Keratinocyte (primary cell): ENCODE measurements around the gene CDC14A. TPM values are rescaled to one million over a fixed set of nuclear protein-coding genes. Genes with fewer than 3 reads are reported as not detected.

Experiments used
- DNase-seq: peaks from one replicate; pipeline ENCODE4 v3.0.0-alpha.2; 2011; ENCODE audit warnings: low read depth, missing footprints, low spot score
- FAIRE-seq: peaks from 2 replicates; lab custom pipeline; 2011; peaks lifted over from hg19 to GRCh38; lab: Jason Lieb, UNC
- H2AFZ ChIP-seq: 2 replicates; pipeline ENCODE4 v1.6.0; 2012; ENCODE audit warnings: low read length, control low read depth, inconsistent platforms; ENCODE audit not compliant: control insufficient read depth
- H3K27ac ChIP-seq: 2 replicates; pipeline ENCODE4 v1.5.1; 2011; ENCODE audit warnings: low read length; ENCODE audit not compliant: control insufficient read depth, insufficient read depth
- H3K27me3 ChIP-seq: 3 replicates; pipeline ENCODE4 v1.6.0; 2011; ENCODE audit warnings: low read length; ENCODE audit not compliant: control insufficient read depth, insufficient read depth; ENCODE audit errors: extremely low read depth
- H3K36me3 ChIP-seq, 2 experiments: 2 replicates in 1 of 2; 3 replicates in 1 of 2; pipeline ENCODE4 v1.5.1; 2011; ENCODE audit warnings: low read length in 2 of 2, mild to moderate bottlenecking in 1 of 2; ENCODE audit not compliant: control insufficient read depth in 2 of 2, insufficient read depth in 2 of 2; ENCODE audit errors: extremely low read depth in 1 of 2
- H3K4me1 ChIP-seq: 3 replicates; pipeline ENCODE4 v1.5.1; 2011; ENCODE audit warnings: low read length; ENCODE audit not compliant: control insufficient read depth, insufficient read depth; ENCODE audit errors: extremely low read depth
- H3K4me2 ChIP-seq: 3 replicates; pipeline ENCODE4 v1.6.0; 2011; ENCODE audit warnings: low read depth, low read length; ENCODE audit not compliant: control insufficient read depth, insufficient read depth; ENCODE audit errors: extremely low read depth
- H3K4me3 ChIP-seq, 3 experiments: fragments of 200-600 bp in 1 of 3; sonication (generic) in 1 of 3; 2 replicates in 2 of 3; 3 replicates in 1 of 3; pipeline ENCODE4 v1.5.1; 2011 to 2016; ENCODE audit warnings: low read length in 3 of 3, mild to moderate bottlenecking in 3 of 3, control low read depth in 2 of 3, inconsistent platforms in 1 of 3, low read depth in 1 of 3, mixed read lengths in 1 of 3, mixed run types in 1 of 3, moderate library complexity in 1 of 3; ENCODE audit not compliant: control insufficient read depth in 2 of 3, insufficient read depth in 2 of 3; ENCODE audit errors: extremely low read depth in 1 of 3
- H3K79me2 ChIP-seq: 2 replicates; pipeline ENCODE4 v1.6.0; 2012; ENCODE audit warnings: low read length; ENCODE audit not compliant: control insufficient read depth, insufficient read depth
- H3K9ac ChIP-seq: 3 replicates; pipeline ENCODE4 v1.6.0; 2011; ENCODE audit warnings: low read length; ENCODE audit not compliant: control insufficient read depth, insufficient read depth; ENCODE audit errors: extremely low read depth
- H3K9me1 ChIP-seq: 3 replicates; pipeline ENCODE4 v1.6.0; 2011; ENCODE audit warnings: low read length; ENCODE audit not compliant: control insufficient read depth, insufficient read depth; ENCODE audit errors: extremely low read depth
- H3K9me3 ChIP-seq: 2 replicates; pipeline ENCODE4 v1.5.1; 2012; ENCODE audit warnings: low read depth, low read length; ENCODE audit not compliant: control insufficient read depth
- H4K20me1 ChIP-seq: 3 replicates; pipeline ENCODE4 v1.6.0; 2011; ENCODE audit warnings: low read length; ENCODE audit not compliant: control insufficient read depth, insufficient read depth; ENCODE audit errors: extremely low read depth
- CTCF ChIP-seq, 3 experiments: IDR thresholded peaks in 1 of 3; conservative IDR thresholded peaks in 1 of 3; optimal IDR thresholded peaks in 1 of 3; 2 replicates in 2 of 3; 3 replicates in 1 of 3; pipeline versions ENCODE3 to v1.5.1; 2011; ENCODE audit warnings: low read length in 3 of 3, mild to moderate bottlenecking in 3 of 3, moderate library complexity in 2 of 3, control low read depth in 1 of 3, inconsistent platforms in 1 of 3; ENCODE audit not compliant: insufficient read depth in 2 of 3; ENCODE audit errors: extremely low read depth in 1 of 3
- EZH2 ChIP-seq: IDR thresholded peaks from one replicate; pipeline ENCODE4 v1.6.1; 2012; ENCODE audit warnings: inconsistent platforms, mild to moderate bottlenecking, low read length, moderate library complexity
- dilution Hi-C: fragments of 300-500 bp; cut with MboI; formaldehyde crosslinking; loops from one replicate; pipeline ENCODE4 v1.7.0; 2020; ENCODE audit warnings: low sequenced_read_pairs; ENCODE audit not compliant: extremely low pct_ligation_motif_present
- polyA plus RNA-seq, 5 experiments: library from polyadenylated mRNA; depleted of rRNA in 3 of 5; stranded (reverse) in 3 of 5; stranded (forward) in 1 of 5; unstranded in 1 of 5; fragments of >200 nt; gene quantifications; 1 replicate in 1 of 5; 2 replicates in 3 of 5; 3 replicates in 1 of 5; pipeline versions ENCODE4 v1.2.1 to v1.2.3, GENCODE V29; 2011 to 2012; ENCODE audit warnings: missing spikeins in 2 of 5, low read depth in 1 of 5, low replicate concordance in 1 of 5

Gene CDC14A
- polyA plus RNA-seq, 1 donor (not counting 4 experiments of a cell fraction or from before 2014, with no cell fraction given): 2.2 TPM

GRCh38 chr1:100394285-100394684 lies 42.0 kb downstream of the CDC14A start:
- no peaks in the 10 kb centered on the region for H3K9me1 ChIP-seq
- DNase-seq: no peak
- no peaks in the 10 kb centered on the region for H3K27me3 ChIP-seq
- H3K79me2 ChIP-seq: no peaks in the 10 kb centered on the region
- dilution Hi-C loops: no loop called here
- H2AFZ ChIP-seq: no peak overlapping the region
- no peaks in the 10 kb centered on the region for H3K36me3 ChIP-seq
- H3K4me2 ChIP-seq: no peak overlapping the region
- no peaks in the 10 kb centered on the region for H4K20me1 ChIP-seq
- no peaks in the 10 kb centered on the region for H3K4me1 ChIP-seq
- H3K9ac ChIP-seq: no peak overlapping the region
- FAIRE-seq: no peak
- TF ChIP-seq EZH2 (no peak), CTCF (optimal IDR thresholded peaks at IDR 0.05 in 1 of 3, IDR thresholded peaks at IDR 0.05 in 1 of 3, conservative IDR thresholded peaks at IDR 0.05 in 1 of 3; ENCODE audit: extremely low read depth in 1 of 3, insufficient read depth in 2 of 3, low read length in 3 of 3) (no peak)
- no peaks in the 10 kb centered on the region for H3K9me3 ChIP-seq
- H3K27ac ChIP-seq: no peak overlapping the region
- H3K4me3 ChIP-seq: no peak overlapping the region

- no peak overlapping the region for H3K9ac ChIP-seq
- no peaks in the 10 kb centered on the region for H3K27me3 ChIP-seq
- H3K9me1 ChIP-seq: no peaks in the 10 kb centered on the region
- DNase-seq (no peak), FAIRE-seq (no peak)
- dilution Hi-C loops: no loop called here
- H3K36me3 ChIP-seq: no peaks in the 10 kb centered on the region
- H3K4me3 ChIP-seq: no peak overlapping the region
- TF ChIP-seq EZH2: no peak
- no peak for TF ChIP-seq CTCF (optimal IDR thresholded peaks at IDR 0.05 in 1 of 3, IDR thresholded peaks at IDR 0.05 in 1 of 3, conservative IDR thresholded peaks at IDR 0.05 in 1 of 3; ENCODE audit: extremely low read depth in 1 of 3, insufficient read depth in 2 of 3, low read length in 3 of 3)
- H3K79me2 ChIP-seq: no peaks in the 10 kb centered on the region
- no peak overlapping the region for H3K4me2 ChIP-seq
- no peaks in the 10 kb centered on the region for H3K4me1 ChIP-seq
- H2AFZ ChIP-seq: no peak overlapping the region
- H3K27ac ChIP-seq: no peak overlapping the region
- H3K9me3 ChIP-seq: no peaks in the 10 kb centered on the region
- no peaks in the 10 kb centered on the region for H4K20me1 ChIP-seq
These were observed 43.6 kb downstream of the CDC14A start for GRCh38 chr1:100395913-100396312.
